HepG2 (cell line): ENCODE results near the gene ANKS1B.

Source experiments
- CREM ChIP-seq, 2 experiments: sonication (generic) in 1 of 2; formaldehyde crosslinking in 1 of 2; IDR thresholded peaks; 2 replicates each; pipeline versions ENCODE4 v1.4.0 to v1.6.1; 2016 to 2020; ENCODE audit warnings: antibody characterized with exemption in 1 of 2, mild to moderate bottlenecking in 1 of 2, missing genetic modification reagents in 1 of 2
- CTCF ChIP-seq: sonication (generic); formaldehyde crosslinking; IDR thresholded peaks from 2 replicates; pipeline ENCODE4 v1.5.0; 2020; ENCODE audit warnings: mild to moderate bottlenecking, missing genetic modification reagents, moderate library complexity
- FOSL2 ChIP-seq: sonication (generic); formaldehyde crosslinking; IDR thresholded peaks from 2 replicates; pipeline ENCODE4 v1.4.0; 2020; ENCODE audit warnings: missing genetic modification reagents
- FOXP4 ChIP-seq: sonication (generic); formaldehyde crosslinking; IDR thresholded peaks from 2 replicates; pipeline ENCODE4 v1.4.0; 2020; ENCODE audit warnings: missing genetic modification reagents
- IKZF1 ChIP-seq: fragments of 450-650 bp; IDR thresholded peaks from 2 replicates; pipeline ENCODE4 v1.7.1; 2016
- KAT7 ChIP-seq: IDR thresholded peaks from 2 replicates; pipeline ENCODE4 v1.6.1; 2018; ENCODE audit warnings: borderline replicate concordance, missing compliant biosample characterization
- PBX2 ChIP-seq: IDR thresholded peaks from 2 replicates; pipeline ENCODE4 v1.6.1; 2016; ENCODE audit warnings: control low read depth
- TAF1 ChIP-seq: sonication (generic); formaldehyde crosslinking; IDR thresholded peaks from 2 replicates; pipeline ENCODE4 v1.4.0; 2020; ENCODE audit warnings: missing genetic modification reagents
- TEAD3 ChIP-seq: optimal IDR thresholded peaks from 2 replicates; pipeline ENCODE3; 2016; ENCODE audit warnings: borderline replicate concordance
- ZBTB10 ChIP-seq: sonication (generic); formaldehyde crosslinking; IDR thresholded peaks from 2 replicates; pipeline ENCODE4 v1.4.0; 2020; ENCODE audit warnings: missing genetic modification reagents, borderline replicate concordance
- ZNF232 ChIP-seq: sonication (generic); formaldehyde crosslinking; IDR thresholded peaks from 2 replicates; pipeline ENCODE4 v1.4.0; 2020; ENCODE audit warnings: missing genetic modification reagents, borderline replicate concordance
- ZNF280B ChIP-seq: sonication (generic); formaldehyde crosslinking; IDR thresholded peaks from 2 replicates; pipeline ENCODE4 v1.5.0; 2020; ENCODE audit warnings: missing genetic modification reagents, mild to moderate bottlenecking, borderline replicate concordance
- ZNF335 ChIP-seq: sonication (generic); formaldehyde crosslinking; IDR thresholded peaks from 2 replicates; pipeline ENCODE4 v1.4.0; 2020; ENCODE audit warnings: missing genetic modification reagents
- ZNF572 ChIP-seq: sonication (generic); formaldehyde crosslinking; IDR thresholded peaks from 2 replicates; pipeline ENCODE4 v1.5.1; 2020; ENCODE audit warnings: mild to moderate bottlenecking, missing genetic modification reagents

- no peak for TF ChIP-seq CREM (IDR thresholded peaks at IDR 0.05)
- no peak for TF ChIP-seq CREM (CRISPR knock-in tag; IDR thresholded peaks at IDR 0.05)
- TF ChIP-seq TAF1 (CRISPR knock-in tag) = no peak
- TF ChIP-seq IKZF1 = no peak
- TF ChIP-seq CTCF = no peak
- TF ChIP-seq FOSL2 (CRISPR knock-in tag) = no peak
- no peak for TF ChIP-seq PBX2 (CRISPR knock-in tag)
- no peak for TF ChIP-seq TEAD3 (CRISPR knock-in tag)
- no peak for TF ChIP-seq FOXP4 (CRISPR knock-in tag)
- TF ChIP-seq ZBTB10 (CRISPR knock-in tag) = no peak
- no peak for TF ChIP-seq KAT7 (CRISPR knock-in tag)
- TF ChIP-seq ZNF335 (CRISPR knock-in tag) = no peak
- no peak for TF ChIP-seq ZNF280B (CRISPR knock-in tag)
- no peak for TF ChIP-seq ZNF232
- TF ChIP-seq ZNF572 = no peak
These were observed 456.3 kb downstream of the ANKS1B start for GRCh38 chr12:99528478-99528877.
